A549 (cell line): ENCODE results near the gene FRMD4A.

ENCODE experiments used
- CHD2 ChIP-seq: fragments of 150-350 bp; IDR thresholded peaks from 2 replicates; pipeline ENCODE4 v1.6.1; 2014; ENCODE audit warnings: low read length; ENCODE audit not compliant: partially characterized antibody
- ESRRA ChIP-seq: fragments of 150-350 bp; IDR thresholded peaks from 2 replicates; pipeline ENCODE4 v1.6.1; 2014; ENCODE audit warnings: mild to moderate bottlenecking, low read length, borderline replicate concordance
- PHF8 ChIP-seq: fragments of 200-600 bp; sonication (generic); IDR thresholded peaks from 2 replicates; pipeline ENCODE4 v1.6.1; 2016; ENCODE audit warnings: low read depth, mild to moderate bottlenecking, antibody characterized with exemption, moderate library complexity, borderline replicate concordance
- POLR2A ChIP-seq: IDR thresholded peaks from 2 replicates; pipeline ENCODE4 v1.6.1; 2012; ENCODE audit warnings: mild to moderate bottlenecking, low read length
- POLR2AphosphoS2 ChIP-seq: conservative IDR thresholded peaks from 2 replicates; pipeline ENCODE4 v1.6.1; 2012; ENCODE audit warnings: low read length, improper control_type of control experiment, inconsistent platforms
- TF ChIP-seq, protein P1 (sequence below): fragments of >200 bp; sonication (Bioruptor Twin); formaldehyde crosslinking; IDR thresholded peaks from 3 replicates; pipeline ENCODE4 v1.5.1; 2016
- TF ChIP-seq, protein P2 (sequence below): fragments of 450-650 bp; IDR thresholded peaks from 2 replicates; pipeline ENCODE4 v1.6.1; 2014; ENCODE audit warnings: antibody characterized with exemption
- TF ChIP-seq, protein P3 (sequence below): fragments of >200 bp; sonication (Bioruptor Twin); formaldehyde crosslinking; IDR thresholded peaks from 2 replicates; pipeline ENCODE4 v1.6.1; 2016
- TF ChIP-seq, protein P4 (sequence below): fragments of 200-600 bp; sonication (generic); IDR thresholded peaks from 2 replicates; pipeline ENCODE4 v1.6.1; 2016; ENCODE audit warnings: antibody characterized with exemption, mild to moderate bottlenecking, moderate library complexity
- TF ChIP-seq, protein P5 (sequence below): fragments of >200 bp; sonication (Bioruptor Twin); formaldehyde crosslinking; IDR thresholded peaks from 3 replicates; pipeline ENCODE4 v1.6.1; 2016

DNA sequence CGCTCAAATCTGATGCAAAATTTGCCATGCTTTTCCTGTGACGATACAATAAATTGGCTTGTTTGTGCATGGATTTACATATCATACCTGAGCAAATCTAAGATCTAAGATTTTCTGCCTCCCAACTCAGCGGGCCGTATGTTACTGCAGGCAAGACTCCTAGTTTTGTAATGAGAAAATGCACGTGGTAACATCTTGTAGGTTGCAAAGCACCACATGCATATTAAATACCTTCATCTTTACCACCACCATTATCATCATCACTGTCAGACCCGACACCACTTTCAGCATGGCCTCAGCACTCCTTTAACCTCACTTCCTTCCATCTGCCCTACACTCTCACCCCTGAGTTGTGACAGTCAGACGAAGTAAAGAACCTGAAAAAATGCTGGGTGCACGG is 202.2 kb downstream of the FRMD4A start:
- TF ChIP-seq, protein P1, sequence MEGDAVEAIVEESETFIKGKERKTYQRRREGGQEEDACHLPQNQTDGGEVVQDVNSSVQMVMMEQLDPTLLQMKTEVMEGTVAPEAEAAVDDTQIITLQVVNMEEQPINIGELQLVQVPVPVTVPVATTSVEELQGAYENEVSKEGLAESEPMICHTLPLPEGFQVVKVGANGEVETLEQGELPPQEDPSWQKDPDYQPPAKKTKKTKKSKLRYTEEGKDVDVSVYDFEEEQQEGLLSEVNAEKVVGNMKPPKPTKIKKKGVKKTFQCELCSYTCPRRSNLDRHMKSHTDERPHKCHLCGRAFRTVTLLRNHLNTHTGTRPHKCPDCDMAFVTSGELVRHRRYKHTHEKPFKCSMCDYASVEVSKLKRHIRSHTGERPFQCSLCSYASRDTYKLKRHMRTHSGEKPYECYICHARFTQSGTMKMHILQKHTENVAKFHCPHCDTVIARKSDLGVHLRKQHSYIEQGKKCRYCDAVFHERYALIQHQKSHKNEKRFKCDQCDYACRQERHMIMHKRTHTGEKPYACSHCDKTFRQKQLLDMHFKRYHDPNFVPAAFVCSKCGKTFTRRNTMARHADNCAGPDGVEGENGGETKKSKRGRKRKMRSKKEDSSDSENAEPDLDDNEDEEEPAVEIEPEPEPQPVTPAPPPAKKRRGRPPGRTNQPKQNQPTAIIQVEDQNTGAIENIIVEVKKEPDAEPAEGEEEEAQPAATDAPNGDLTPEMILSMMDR: no peak
- TF ChIP-seq, protein P2, sequence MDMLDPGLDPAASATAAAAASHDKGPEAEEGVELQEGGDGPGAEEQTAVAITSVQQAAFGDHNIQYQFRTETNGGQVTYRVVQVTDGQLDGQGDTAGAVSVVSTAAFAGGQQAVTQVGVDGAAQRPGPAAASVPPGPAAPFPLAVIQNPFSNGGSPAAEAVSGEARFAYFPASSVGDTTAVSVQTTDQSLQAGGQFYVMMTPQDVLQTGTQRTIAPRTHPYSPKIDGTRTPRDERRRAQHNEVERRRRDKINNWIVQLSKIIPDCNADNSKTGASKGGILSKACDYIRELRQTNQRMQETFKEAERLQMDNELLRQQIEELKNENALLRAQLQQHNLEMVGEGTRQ: no peak
- TF ChIP-seq, protein P3, sequence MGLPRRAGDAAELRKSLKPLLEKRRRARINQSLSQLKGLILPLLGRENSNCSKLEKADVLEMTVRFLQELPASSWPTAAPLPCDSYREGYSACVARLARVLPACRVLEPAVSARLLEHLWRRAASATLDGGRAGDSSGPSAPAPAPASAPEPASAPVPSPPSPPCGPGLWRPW: no peak
- TF ChIP-seq POLR2AphosphoS2 (no peak), ESRRA (no peak), CHD2 (no peak), PHF8 (no peak), POLR2A (no peak)
- TF ChIP-seq, protein P4, sequence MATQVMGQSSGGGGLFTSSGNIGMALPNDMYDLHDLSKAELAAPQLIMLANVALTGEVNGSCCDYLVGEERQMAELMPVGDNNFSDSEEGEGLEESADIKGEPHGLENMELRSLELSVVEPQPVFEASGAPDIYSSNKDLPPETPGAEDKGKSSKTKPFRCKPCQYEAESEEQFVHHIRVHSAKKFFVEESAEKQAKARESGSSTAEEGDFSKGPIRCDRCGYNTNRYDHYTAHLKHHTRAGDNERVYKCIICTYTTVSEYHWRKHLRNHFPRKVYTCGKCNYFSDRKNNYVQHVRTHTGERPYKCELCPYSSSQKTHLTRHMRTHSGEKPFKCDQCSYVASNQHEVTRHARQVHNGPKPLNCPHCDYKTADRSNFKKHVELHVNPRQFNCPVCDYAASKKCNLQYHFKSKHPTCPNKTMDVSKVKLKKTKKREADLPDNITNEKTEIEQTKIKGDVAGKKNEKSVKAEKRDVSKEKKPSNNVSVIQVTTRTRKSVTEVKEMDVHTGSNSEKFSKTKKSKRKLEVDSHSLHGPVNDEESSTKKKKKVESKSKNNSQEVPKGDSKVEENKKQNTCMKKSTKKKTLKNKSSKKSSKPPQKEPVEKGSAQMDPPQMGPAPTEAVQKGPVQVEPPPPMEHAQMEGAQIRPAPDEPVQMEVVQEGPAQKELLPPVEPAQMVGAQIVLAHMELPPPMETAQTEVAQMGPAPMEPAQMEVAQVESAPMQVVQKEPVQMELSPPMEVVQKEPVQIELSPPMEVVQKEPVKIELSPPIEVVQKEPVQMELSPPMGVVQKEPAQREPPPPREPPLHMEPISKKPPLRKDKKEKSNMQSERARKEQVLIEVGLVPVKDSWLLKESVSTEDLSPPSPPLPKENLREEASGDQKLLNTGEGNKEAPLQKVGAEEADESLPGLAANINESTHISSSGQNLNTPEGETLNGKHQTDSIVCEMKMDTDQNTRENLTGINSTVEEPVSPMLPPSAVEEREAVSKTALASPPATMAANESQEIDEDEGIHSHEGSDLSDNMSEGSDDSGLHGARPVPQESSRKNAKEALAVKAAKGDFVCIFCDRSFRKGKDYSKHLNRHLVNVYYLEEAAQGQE: no peak
- TF ChIP-seq, protein P5, sequence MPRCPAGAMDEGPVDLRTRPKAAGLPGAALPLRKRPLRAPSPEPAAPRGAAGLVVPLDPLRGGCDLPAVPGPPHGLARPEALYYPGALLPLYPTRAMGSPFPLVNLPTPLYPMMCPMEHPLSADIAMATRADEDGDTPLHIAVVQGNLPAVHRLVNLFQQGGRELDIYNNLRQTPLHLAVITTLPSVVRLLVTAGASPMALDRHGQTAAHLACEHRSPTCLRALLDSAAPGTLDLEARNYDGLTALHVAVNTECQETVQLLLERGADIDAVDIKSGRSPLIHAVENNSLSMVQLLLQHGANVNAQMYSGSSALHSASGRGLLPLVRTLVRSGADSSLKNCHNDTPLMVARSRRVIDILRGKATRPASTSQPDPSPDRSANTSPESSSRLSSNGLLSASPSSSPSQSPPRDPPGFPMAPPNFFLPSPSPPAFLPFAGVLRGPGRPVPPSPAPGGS: no peak
